GM12878 (cell line): Measurements from ENCODE around the gene OSBPL10. TPM values are rescaled to one million over a fixed set of nuclear protein-coding genes. Genes with fewer than 3 reads are reported as not detected.

Experiments used
- ATAC-seq: fragments of 200-7000 bp; cut with Tn5 transposase; 3 replicates; pipeline ENCODE4 v1.9.1; 2020; ENCODE audit warnings: mild to moderate bottlenecking, moderate library complexity
- BruUV-seq: library from RNA; stranded (reverse); fragments of 400-500 nt; replicated peaks from 2 replicates; lab custom pipeline; 2021; lab: Mats Ljungman, UMichigan
- CTCF ChIA-PET: fragments of 300-600 bp; sonication (Branson Sonifier 250); formaldehyde crosslinking; extraction: SDS; loops from one replicate; lab custom pipeline; 2021; ENCODE audit warnings: inconsistent platforms; lab: Yijun Ruan, JAX
- POLR2A ChIA-PET: fragments of 350-600 bp; formaldehyde crosslinking; extraction: SDS; loops from one replicate; lab custom pipeline; 2021; ENCODE audit warnings: inconsistent platforms; lab: Charles Lee
- RAD21 ChIA-PET: fragments of 300-600 bp; sonication (Branson Sonifier 250); formaldehyde crosslinking; loops from one replicate; lab custom pipeline; 2023; ENCODE audit warnings: antibody characterized with exemption; ENCODE audit not compliant: unreplicated experiment; lab: Charles Lee
- SMC1A ChIA-PET: fragments of 300-600 bp; sonication (Branson Sonifier 250); formaldehyde crosslinking; loops from one replicate; lab custom pipeline; 2023; ENCODE audit not compliant: unreplicated experiment, uncharacterized antibody; lab: Charles Lee
- DNase-seq: peaks from one replicate; pipeline ENCODE4 v3.0.0-alpha.2; 2011; ENCODE audit warnings: low read depth, low spot score
- FAIRE-seq: peaks from 3 replicates; lab custom pipeline; 2011; peaks lifted over from hg19 to GRCh38; lab: Jason Lieb, UNC
- H2AFZ ChIP-seq: 2 replicates; pipeline ENCODE4 v1.6.0; 2011; ENCODE audit warnings: low read depth, low read length, control low read depth; ENCODE audit not compliant: control insufficient read depth
- H3K27ac ChIP-seq: 2 replicates; pipeline ENCODE4 v1.5.1; 2011; ENCODE audit warnings: control low read depth; ENCODE audit not compliant: control insufficient read depth, insufficient read depth
- H3K27me3 ChIP-seq, 2 experiments: replicated peaks in 1 of 2; 2 replicates each; pipeline versions ENCODE4 v1.6.0 to v1.6.1; 2011; ENCODE audit warnings: low read length in 1 of 2; ENCODE audit not compliant: control insufficient read depth in 2 of 2, insufficient read depth in 2 of 2
- H3K36me3 ChIP-seq, 2 experiments: 2 replicates each; pipeline ENCODE4 v1.5.1; 2011; ENCODE audit warnings: low read length in 1 of 2; ENCODE audit not compliant: control insufficient read depth in 2 of 2, insufficient read depth in 2 of 2
- H3K4me1 ChIP-seq: 2 replicates; pipeline ENCODE4 v1.6.1; 2011; ENCODE audit warnings: mild to moderate bottlenecking, low read length, moderate library complexity, mixed read lengths; ENCODE audit not compliant: control insufficient read depth, insufficient read depth
- H3K4me2 ChIP-seq: 2 replicates; pipeline ENCODE4 v1.6.0; 2011; ENCODE audit warnings: control low read depth; ENCODE audit not compliant: control insufficient read depth, insufficient read depth
- H3K4me3 ChIP-seq: fragments of 200-600 bp; sonication (generic); 2 replicates; pipeline ENCODE4 v1.5.1; 2016
- H3K79me2 ChIP-seq: 2 replicates; pipeline ENCODE4 v1.6.0; 2011; ENCODE audit warnings: low read length; ENCODE audit not compliant: control insufficient read depth, insufficient read depth
- H3K9ac ChIP-seq: 2 replicates; pipeline ENCODE4 v1.8.0; 2011; ENCODE audit warnings: low read length, control low read depth, mixed read lengths; ENCODE audit not compliant: control insufficient read depth, insufficient read depth
- H3K9me3 ChIP-seq: replicated peaks from 3 replicates; pipeline ENCODE4 v1.5.1; 2011; ENCODE audit warnings: mild to moderate bottlenecking, low read length; ENCODE audit not compliant: control insufficient read depth, insufficient read depth
- H4K20me1 ChIP-seq: 2 replicates; pipeline ENCODE4 v1.6.0; 2011; ENCODE audit not compliant: control insufficient read depth, insufficient read depth
- CEBPB ChIP-seq, 2 experiments: fragments of 150-350 bp in 1 of 2; IDR thresholded peaks; 2 replicates each; pipeline ENCODE4 v1.6.1; 2012 to 2014; ENCODE audit warnings: low read depth in 2 of 2, low read length in 2 of 2, borderline replicate concordance in 1 of 2, inconsistent platforms in 1 of 2
- CHD1 ChIP-seq: IDR thresholded peaks from 2 replicates; pipeline ENCODE4 v1.6.1; 2012; ENCODE audit warnings: low read depth, low read length, improper control_type of control experiment
- CREB1 ChIP-seq: IDR thresholded peaks from 2 replicates; pipeline ENCODE4 v1.6.1; 2012; ENCODE audit warnings: low read depth, mild to moderate bottlenecking, inconsistent platforms
- ESRRA ChIP-seq: IDR thresholded peaks from 2 replicates; pipeline ENCODE4 v1.6.1; 2012; ENCODE audit warnings: mild to moderate bottlenecking, low read length, improper control_type of control experiment
- GATAD2B ChIP-seq: fragments of 450-650 bp; conservative IDR thresholded peaks from 2 replicates; pipeline ENCODE4 v1.6.1; 2017; ENCODE audit warnings: low read depth, mild to moderate bottlenecking, moderate library complexity
- IKZF2 ChIP-seq, 2 experiments: fragments of 450-650 bp; IDR thresholded peaks; 2 replicates each; pipeline ENCODE4 v1.6.1; 2017; ENCODE audit warnings: mild to moderate bottlenecking in 2 of 2, moderate library complexity in 2 of 2
- JUNB ChIP-seq: IDR thresholded peaks from 2 replicates; pipeline ENCODE4 v1.6.1; 2016; ENCODE audit warnings: antibody characterized with exemption, mild to moderate bottlenecking
- STAT1 ChIP-seq: fragments of 450-650 bp; conservative IDR thresholded peaks from 2 replicates; pipeline ENCODE4 v1.6.1; 2014; ENCODE audit warnings: antibody characterized with exemption, mild to moderate bottlenecking
- TAF1 ChIP-seq: IDR thresholded peaks from 2 replicates; pipeline ENCODE4 v1.6.1; 2011; ENCODE audit warnings: mild to moderate bottlenecking, low read depth, low read length, borderline replicate concordance
- TARDBP ChIP-seq: IDR thresholded peaks from 2 replicates; pipeline ENCODE4 v1.6.1; 2016; ENCODE audit warnings: borderline replicate concordance
- TBL1XR1 ChIP-seq: IDR thresholded peaks from 2 replicates; pipeline ENCODE4 v1.6.1; 2012; ENCODE audit warnings: low read depth, low read length, improper control_type of control experiment
- YBX1 ChIP-seq: fragments of 450-650 bp; IDR thresholded peaks from 2 replicates; pipeline ENCODE4 v1.6.1; 2016; ENCODE audit warnings: antibody characterized with exemption
- WGBS: methylation state at CpG from one replicate; pipeline ENCODE4 v1.1.6; 2016; ENCODE audit warnings: low lambda C conversion rate; ENCODE audit not compliant: insufficient replicate concordance, insufficient coverage; ENCODE audit errors: missing lambda C conversion rate; 5-methylcytosine and 5-hydroxymethylcytosine counted together
- in situ Hi-C: fragments of 300-500 bp; cut with MboI; formaldehyde crosslinking; loops from 9 replicates; pipeline ENCODE4 v1.14.3; 2018; ENCODE audit warnings: mixed read lengths
- intact Hi-C: fragments of 100-400 bp; cut with micrococcal nuclease; formaldehyde crosslinking; loops from one replicate; pipeline ENCODE4 v1.14.2; 2022; ENCODE audit not compliant: unreplicated experiment
- polyA plus RNA-seq, 11 experiments: library from polyadenylated mRNA; depleted of rRNA in 4 of 11; unstranded in 6 of 11; stranded (reverse) in 5 of 11; fragments of >200 nt; fragmentation: Nextera tagmentation in 4 of 11; fragmentation: Illumina TruSeq in 1 of 11; extraction: Ambion mirVana in 4 of 11; extraction: Trizol in 1 of 11; gene quantifications; 1 replicate in 1 of 11; 2 replicates in 10 of 11; pipeline versions ENCODE4 v1.2.1 to v1.2.3, GENCODE V29; 2011 to 2016; ENCODE audit warnings: inconsistent platforms in 2 of 11, missing spikeins in 2 of 11, low read depth in 1 of 11
- total RNA-seq, 4 experiments: library from RNA; depleted of rRNA in 3 of 4; stranded (reverse); fragments of >200 nt in 3 of 4; fragmentation: Illumina TruSeq in 1 of 4; extraction: Trizol in 1 of 4; gene quantifications; 2 replicates each; pipeline versions ENCODE4 v1.2.1 to v1.2.3, GENCODE V29; 2013 to 2021
- TF ChIP-seq, protein P1 (sequence below): fragments of 450-650 bp; IDR thresholded peaks from 2 replicates; pipeline ENCODE4 v1.6.1; 2017; ENCODE audit warnings: mild to moderate bottlenecking, low read depth, inconsistent platforms; ENCODE audit not compliant: poor library complexity, severe bottlenecking
- TF ChIP-seq, protein P2 (sequence below), 3 experiments: IDR thresholded peaks in 2 of 3; conservative IDR thresholded peaks in 1 of 3; 2 replicates each; pipeline ENCODE4 v1.5.1; 2011; ENCODE audit warnings: low read depth in 3 of 3, low read length in 3 of 3, mild to moderate bottlenecking in 3 of 3, control low read depth in 2 of 3, moderate library complexity in 2 of 3, inconsistent platforms in 1 of 3, mixed read lengths in 1 of 3; ENCODE audit not compliant: control insufficient read depth in 2 of 3, insufficient read depth in 1 of 3; ENCODE audit errors: extremely low read depth in 1 of 3

Gene OSBPL10
- total and polyA plus RNA-seq, 10 of the 15 experiments (the other 5 are each of a cell fraction or from before 2014, with no cell fraction given) = 0.03 to 0.25 (median 0.09) TPM; not detected in 5

DNA sequence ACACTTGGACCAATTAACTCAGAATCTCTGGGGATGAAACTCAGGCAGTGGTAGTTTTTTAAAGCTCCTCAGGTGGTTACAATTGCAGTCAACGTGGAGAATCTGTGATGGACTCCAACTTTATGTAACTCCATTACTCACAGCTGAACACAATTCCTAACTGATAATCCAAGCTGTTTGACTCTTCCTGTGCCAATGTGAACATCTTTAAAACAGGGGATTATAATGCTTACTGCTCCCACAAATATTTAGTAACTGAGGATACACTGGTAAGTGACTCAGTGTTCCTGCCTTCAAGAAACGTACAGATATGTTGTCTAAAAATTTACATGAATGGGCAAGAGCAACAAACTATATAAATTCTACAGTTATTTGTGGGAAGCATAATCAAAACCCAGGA is 85.6 kb downstream of the OSBPL10 start (continued):
- TF ChIP-seq GATAD2B = no peak

GRCh38 chr3:31892916-31893573 is 88.0 kb downstream of the OSBPL10 start:
- Histone ChIP-seq H3K36me3 (no peaks in the 10 kb centered on the region; a peak in 1 of 4 replicates), H3K27me3 (no peaks in the 10 kb centered on the region; a peak in 1 of 4 replicates), H3K79me2 (no peaks in the 10 kb centered on the region), H3K9ac (no peak overlapping the region), H3K9me3 (no peaks in the 10 kb centered on the region), H2AFZ (no peak overlapping the region), H3K4me1 (no peaks in the 10 kb centered on the region), H3K4me3 (no peak overlapping the region), H3K4me2 (no peak overlapping the region), H3K27ac (no peak overlapping the region), H4K20me1 (no peaks in the 10 kb centered on the region)
- ChIA-PET SMC1A (no interaction called here), RAD21 (no interaction called here), CTCF (no interaction called here), POLR2A (no interaction called here)
- no peak for DNase-seq
- TF ChIP-seq STAT1 (no peak), GATAD2B (no peak), CREB1 (no peak), CEBPB (IDR thresholded peaks at IDR 0.05; ENCODE audit: borderline replicate concordance in 1 of 2, low read depth in 2 of 2, low read length in 2 of 2) (no peak), ESRRA (no peak), CHD1 (no peak), IKZF2 (IDR thresholded peaks at IDR 0.05) (no peak), YBX1 (no peak), JUNB (no peak), TARDBP (no peak), TBL1XR1 (no peak), TAF1 (no peak)
- TF ChIP-seq, protein P1, sequence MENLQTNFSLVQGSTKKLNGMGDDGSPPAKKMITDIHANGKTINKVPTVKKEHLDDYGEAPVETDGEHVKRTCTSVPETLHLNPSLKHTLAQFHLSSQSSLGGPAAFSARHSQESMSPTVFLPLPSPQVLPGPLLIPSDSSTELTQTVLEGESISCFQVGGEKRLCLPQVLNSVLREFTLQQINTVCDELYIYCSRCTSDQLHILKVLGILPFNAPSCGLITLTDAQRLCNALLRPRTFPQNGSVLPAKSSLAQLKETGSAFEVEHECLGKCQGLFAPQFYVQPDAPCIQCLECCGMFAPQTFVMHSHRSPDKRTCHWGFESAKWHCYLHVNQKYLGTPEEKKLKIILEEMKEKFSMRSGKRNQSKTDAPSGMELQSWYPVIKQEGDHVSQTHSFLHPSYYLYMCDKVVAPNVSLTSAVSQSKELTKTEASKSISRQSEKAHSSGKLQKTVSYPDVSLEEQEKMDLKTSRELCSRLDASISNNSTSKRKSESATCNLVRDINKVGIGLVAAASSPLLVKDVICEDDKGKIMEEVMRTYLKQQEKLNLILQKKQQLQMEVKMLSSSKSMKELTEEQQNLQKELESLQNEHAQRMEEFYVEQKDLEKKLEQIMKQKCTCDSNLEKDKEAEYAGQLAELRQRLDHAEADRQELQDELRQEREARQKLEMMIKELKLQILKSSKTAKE = no peak
- TF ChIP-seq, protein P2, sequence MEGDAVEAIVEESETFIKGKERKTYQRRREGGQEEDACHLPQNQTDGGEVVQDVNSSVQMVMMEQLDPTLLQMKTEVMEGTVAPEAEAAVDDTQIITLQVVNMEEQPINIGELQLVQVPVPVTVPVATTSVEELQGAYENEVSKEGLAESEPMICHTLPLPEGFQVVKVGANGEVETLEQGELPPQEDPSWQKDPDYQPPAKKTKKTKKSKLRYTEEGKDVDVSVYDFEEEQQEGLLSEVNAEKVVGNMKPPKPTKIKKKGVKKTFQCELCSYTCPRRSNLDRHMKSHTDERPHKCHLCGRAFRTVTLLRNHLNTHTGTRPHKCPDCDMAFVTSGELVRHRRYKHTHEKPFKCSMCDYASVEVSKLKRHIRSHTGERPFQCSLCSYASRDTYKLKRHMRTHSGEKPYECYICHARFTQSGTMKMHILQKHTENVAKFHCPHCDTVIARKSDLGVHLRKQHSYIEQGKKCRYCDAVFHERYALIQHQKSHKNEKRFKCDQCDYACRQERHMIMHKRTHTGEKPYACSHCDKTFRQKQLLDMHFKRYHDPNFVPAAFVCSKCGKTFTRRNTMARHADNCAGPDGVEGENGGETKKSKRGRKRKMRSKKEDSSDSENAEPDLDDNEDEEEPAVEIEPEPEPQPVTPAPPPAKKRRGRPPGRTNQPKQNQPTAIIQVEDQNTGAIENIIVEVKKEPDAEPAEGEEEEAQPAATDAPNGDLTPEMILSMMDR (IDR thresholded peaks at IDR 0.05 in 2 of 3, conservative IDR thresholded peaks at IDR 0.05 in 1 of 3; ENCODE audit: control insufficient read depth in 2 of 3, extremely low read depth in 1 of 3, insufficient read depth in 1 of 3, low read depth in 3 of 3, low read length in 3 of 3) = no peak
- no peak for ATAC-seq
- no TSS peak for BruUV-seq
- intact Hi-C loops (no loop called here), in situ Hi-C loops (no loop called here)
- 39% methylated on average over 4 of the region's 4 CpGs for WGBS
- FAIRE-seq = no peak
